GM12878 (cell line): ENCODE results near the gene S100A12. TPM values are rescaled to one million over a fixed set of nuclear protein-coding genes. Genes with fewer than 3 reads are reported as not detected.

ENCODE experiments used
- ATAC-seq: fragments of 200-7000 bp; cut with Tn5 transposase; 3 replicates; pipeline ENCODE4 v1.9.1; 2020; ENCODE audit warnings: mild to moderate bottlenecking, moderate library complexity
- BruUV-seq: library from RNA; stranded (reverse); fragments of 400-500 nt; replicated peaks from 2 replicates; lab custom pipeline; 2021; lab: Mats Ljungman, UMichigan
- CTCF ChIA-PET: fragments of 300-600 bp; sonication (Branson Sonifier 250); formaldehyde crosslinking; extraction: SDS; loops from one replicate; lab custom pipeline; 2021; ENCODE audit warnings: inconsistent platforms; lab: Yijun Ruan, JAX
- POLR2A ChIA-PET: fragments of 350-600 bp; formaldehyde crosslinking; extraction: SDS; loops from one replicate; lab custom pipeline; 2021; ENCODE audit warnings: inconsistent platforms; lab: Charles Lee
- RAD21 ChIA-PET: fragments of 300-600 bp; sonication (Branson Sonifier 250); formaldehyde crosslinking; loops from one replicate; lab custom pipeline; 2023; ENCODE audit warnings: antibody characterized with exemption; ENCODE audit not compliant: unreplicated experiment; lab: Charles Lee
- SMC1A ChIA-PET: fragments of 300-600 bp; sonication (Branson Sonifier 250); formaldehyde crosslinking; loops from one replicate; lab custom pipeline; 2023; ENCODE audit not compliant: unreplicated experiment, uncharacterized antibody; lab: Charles Lee
- DNase-seq: peaks from one replicate; pipeline ENCODE4 v3.0.0-alpha.2; 2011; ENCODE audit warnings: low read depth, low spot score
- FAIRE-seq: peaks from 3 replicates; lab custom pipeline; 2011; peaks lifted over from hg19 to GRCh38; lab: Jason Lieb, UNC
- H2AFZ ChIP-seq: 2 replicates; pipeline ENCODE4 v1.6.0; 2011; ENCODE audit warnings: low read depth, low read length, control low read depth; ENCODE audit not compliant: control insufficient read depth
- H3K27ac ChIP-seq: 2 replicates; pipeline ENCODE4 v1.5.1; 2011; ENCODE audit warnings: control low read depth; ENCODE audit not compliant: control insufficient read depth, insufficient read depth
- H3K27me3 ChIP-seq, 2 experiments: replicated peaks in 1 of 2; 2 replicates each; pipeline versions ENCODE4 v1.6.0 to v1.6.1; 2011; ENCODE audit warnings: low read length in 1 of 2; ENCODE audit not compliant: control insufficient read depth in 2 of 2, insufficient read depth in 2 of 2
- H3K36me3 ChIP-seq, 2 experiments: 2 replicates each; pipeline ENCODE4 v1.5.1; 2011; ENCODE audit warnings: low read length in 1 of 2; ENCODE audit not compliant: control insufficient read depth in 2 of 2, insufficient read depth in 2 of 2
- H3K4me1 ChIP-seq: 2 replicates; pipeline ENCODE4 v1.6.1; 2011; ENCODE audit warnings: mild to moderate bottlenecking, low read length, moderate library complexity, mixed read lengths; ENCODE audit not compliant: control insufficient read depth, insufficient read depth
- H3K4me2 ChIP-seq: 2 replicates; pipeline ENCODE4 v1.6.0; 2011; ENCODE audit warnings: control low read depth; ENCODE audit not compliant: control insufficient read depth, insufficient read depth
- H3K4me3 ChIP-seq: fragments of 200-600 bp; sonication (generic); 2 replicates; pipeline ENCODE4 v1.5.1; 2016
- H3K79me2 ChIP-seq: 2 replicates; pipeline ENCODE4 v1.6.0; 2011; ENCODE audit warnings: low read length; ENCODE audit not compliant: control insufficient read depth, insufficient read depth
- H3K9ac ChIP-seq: 2 replicates; pipeline ENCODE4 v1.8.0; 2011; ENCODE audit warnings: low read length, control low read depth, mixed read lengths; ENCODE audit not compliant: control insufficient read depth, insufficient read depth
- H3K9me3 ChIP-seq: replicated peaks from 3 replicates; pipeline ENCODE4 v1.5.1; 2011; ENCODE audit warnings: mild to moderate bottlenecking, low read length; ENCODE audit not compliant: control insufficient read depth, insufficient read depth
- H4K20me1 ChIP-seq: 2 replicates; pipeline ENCODE4 v1.6.0; 2011; ENCODE audit not compliant: control insufficient read depth, insufficient read depth
- CREB1 ChIP-seq: IDR thresholded peaks from 2 replicates; pipeline ENCODE4 v1.6.1; 2012; ENCODE audit warnings: low read depth, mild to moderate bottlenecking, inconsistent platforms
- ELK1 ChIP-seq: IDR thresholded peaks from 2 replicates; pipeline ENCODE4 v1.6.1; 2012; ENCODE audit warnings: low read depth, low read length, improper control_type of control experiment
- GABPA ChIP-seq: IDR thresholded peaks from 2 replicates; pipeline ENCODE4 v1.6.1; 2014; ENCODE audit warnings: antibody characterized with exemption, low read depth, mild to moderate bottlenecking, inconsistent platforms
- HDAC6 ChIP-seq: fragments of 200-600 bp; sonication (generic); IDR thresholded peaks from one replicate; pipeline ENCODE4 v1.8.0; 2017; ENCODE audit warnings: antibody characterized with exemption; ENCODE audit not compliant: unreplicated experiment
- IKZF2 ChIP-seq, 2 experiments: fragments of 450-650 bp; IDR thresholded peaks; 2 replicates each; pipeline ENCODE4 v1.6.1; 2017; ENCODE audit warnings: mild to moderate bottlenecking in 2 of 2, moderate library complexity in 2 of 2
- KLF5 ChIP-seq: fragments of 450-650 bp; IDR thresholded peaks from 2 replicates; pipeline ENCODE4 v1.6.1; 2014; ENCODE audit warnings: mild to moderate bottlenecking; ENCODE audit not compliant: partially characterized antibody
- NFIC ChIP-seq: IDR thresholded peaks from 2 replicates; pipeline ENCODE4 v1.6.1; 2012; ENCODE audit warnings: low read depth, mild to moderate bottlenecking, inconsistent platforms, low read length, moderate library complexity
- RBBP5 ChIP-seq: fragments of 200-600 bp; sonication (generic); conservative IDR thresholded peaks from 2 replicates; pipeline ENCODE4 v1.6.1; 2016
- SIN3A ChIP-seq: IDR thresholded peaks from 2 replicates; pipeline ENCODE4 v1.6.1; 2012; ENCODE audit warnings: low read depth, low read length, improper control_type of control experiment
- SPI1 ChIP-seq: IDR thresholded peaks from 2 replicates; pipeline ENCODE4 v1.6.1; 2011; ENCODE audit warnings: low read depth, mild to moderate bottlenecking, low read length, moderate library complexity, borderline replicate concordance; ENCODE audit not compliant: insufficient read depth
- SREBF2 ChIP-seq: IDR thresholded peaks from 2 replicates; pipeline ENCODE4 v1.6.1; 2012; ENCODE audit warnings: mild to moderate bottlenecking, low read length
- SRF ChIP-seq, 2 experiments: IDR thresholded peaks; 2 replicates each; pipeline ENCODE4 v1.6.1; 2011; ENCODE audit warnings: low read depth in 2 of 2, low read length in 2 of 2, mild to moderate bottlenecking in 1 of 2, moderate library complexity in 1 of 2
- ZNF24 ChIP-seq: fragments of 450-650 bp; IDR thresholded peaks from 2 replicates; pipeline ENCODE4 v1.6.1; 2017; ENCODE audit warnings: antibody characterized with exemption, mild to moderate bottlenecking
- WGBS: methylation state at CpG from one replicate; pipeline ENCODE4 v1.1.6; 2016; ENCODE audit warnings: low lambda C conversion rate; ENCODE audit not compliant: insufficient replicate concordance, insufficient coverage; ENCODE audit errors: missing lambda C conversion rate; 5-methylcytosine and 5-hydroxymethylcytosine counted together
- in situ Hi-C: fragments of 300-500 bp; cut with MboI; formaldehyde crosslinking; loops from 9 replicates; pipeline ENCODE4 v1.14.3; 2018; ENCODE audit warnings: mixed read lengths
- intact Hi-C: fragments of 100-400 bp; cut with micrococcal nuclease; formaldehyde crosslinking; loops from one replicate; pipeline ENCODE4 v1.14.2; 2022; ENCODE audit not compliant: unreplicated experiment
- polyA plus RNA-seq, 11 experiments: library from polyadenylated mRNA; depleted of rRNA in 4 of 11; unstranded in 6 of 11; stranded (reverse) in 5 of 11; fragments of >200 nt; fragmentation: Nextera tagmentation in 4 of 11; fragmentation: Illumina TruSeq in 1 of 11; extraction: Ambion mirVana in 4 of 11; extraction: Trizol in 1 of 11; gene quantifications; 1 replicate in 1 of 11; 2 replicates in 10 of 11; pipeline versions ENCODE4 v1.2.1 to v1.2.3, GENCODE V29; 2011 to 2016; ENCODE audit warnings: inconsistent platforms in 2 of 11, missing spikeins in 2 of 11, low read depth in 1 of 11
- total RNA-seq, 4 experiments: library from RNA; depleted of rRNA in 3 of 4; stranded (reverse); fragments of >200 nt in 3 of 4; fragmentation: Illumina TruSeq in 1 of 4; extraction: Trizol in 1 of 4; gene quantifications; 2 replicates each; pipeline versions ENCODE4 v1.2.1 to v1.2.3, GENCODE V29; 2013 to 2021
- TF ChIP-seq, protein P1 (sequence below): IDR thresholded peaks from 2 replicates; pipeline ENCODE4 v1.6.1; 2011; ENCODE audit warnings: borderline replicate concordance, low read depth, mild to moderate bottlenecking, moderate library complexity, low read length; ENCODE audit not compliant: insufficient read depth, poor library complexity, severe bottlenecking
- TF ChIP-seq, protein P2 (sequence below): fragments of 450-650 bp; IDR thresholded peaks from 2 replicates; pipeline ENCODE4 v1.6.1; 2017; ENCODE audit warnings: mild to moderate bottlenecking
- TF ChIP-seq, protein P3 (sequence below), 3 experiments: IDR thresholded peaks in 2 of 3; conservative IDR thresholded peaks in 1 of 3; 2 replicates each; pipeline ENCODE4 v1.5.1; 2011; ENCODE audit warnings: low read depth in 3 of 3, low read length in 3 of 3, mild to moderate bottlenecking in 3 of 3, control low read depth in 2 of 3, moderate library complexity in 2 of 3, inconsistent platforms in 1 of 3, mixed read lengths in 1 of 3; ENCODE audit not compliant: control insufficient read depth in 2 of 3, insufficient read depth in 1 of 3; ENCODE audit errors: extremely low read depth in 1 of 3

S100A12 gene
- total and polyA plus RNA-seq, 10 of the 15 experiments (the other 5 are each of a cell fraction or from before 2014, with no cell fraction given): not detected

DNA sequence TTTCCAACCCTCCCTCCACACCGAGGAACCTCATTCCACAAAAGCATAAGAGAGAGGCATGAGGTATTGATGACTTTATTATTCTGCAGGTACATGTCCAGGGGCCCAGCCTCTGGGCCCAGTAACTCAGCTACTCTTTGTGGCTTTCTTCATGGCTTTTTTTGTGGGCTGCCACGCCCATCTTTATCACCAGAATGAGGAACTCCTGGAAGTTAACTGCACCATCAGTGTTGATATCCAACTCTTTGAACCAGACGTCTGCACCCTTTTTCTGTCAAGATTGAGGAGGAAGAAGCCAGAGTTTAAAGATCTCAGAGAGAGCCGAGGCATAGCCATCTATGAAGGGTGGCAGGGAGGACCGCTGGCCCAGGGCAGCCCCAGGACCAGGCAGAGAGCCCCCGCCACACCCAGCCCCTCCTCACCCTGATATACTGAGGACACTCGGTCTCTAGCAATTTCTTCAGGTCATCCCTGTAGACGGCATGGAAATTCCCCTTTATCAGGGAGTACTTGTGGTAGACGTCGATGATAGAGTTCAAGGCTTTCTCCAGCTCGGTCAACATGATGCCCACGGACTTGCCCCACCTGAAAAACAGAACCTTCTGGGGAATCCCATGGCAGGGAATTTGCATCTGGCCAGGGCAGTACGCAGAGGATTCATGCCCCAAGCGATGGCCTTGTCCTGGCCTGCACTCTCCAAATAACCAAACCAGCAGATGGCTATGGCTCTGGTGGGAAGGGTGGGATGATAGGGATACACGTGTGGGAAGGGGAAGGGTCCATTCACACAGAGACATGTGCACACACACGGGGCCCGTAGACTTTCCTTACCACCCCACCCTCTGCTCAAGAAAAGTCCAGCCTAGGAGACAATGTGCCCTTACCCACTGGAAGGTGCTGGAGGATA, 14.8 kb upstream of the S100A12 start:
- SMC1A ChIA-PET: no interaction called here
- Histone ChIP-seq H3K36me3 (no peaks in the 10 kb centered on the region), H3K4me3 (no peak overlapping the region), H3K79me2 (no peaks in the 10 kb centered on the region), H3K9ac (no peak overlapping the region), H3K4me1 (no peaks in the 10 kb centered on the region), H3K27me3 (peaks cover 1 to 2% of the 10 kb centered on the region in 2 experiments; a peak in 1 of 4 replicates), H4K20me1 (no peaks in the 10 kb centered on the region), H3K9me3 (no peaks in the 10 kb centered on the region), H3K27ac (no peak overlapping the region), H2AFZ (no peak overlapping the region), H3K4me2 (no peak overlapping the region)
- in situ Hi-C loops: no loop called here
- RAD21 ChIA-PET: no interaction called here
- intact Hi-C loops: no loop called here
- TF ChIP-seq ELK1 (no peak), CREB1 (no peak), SREBF2 (no peak), SPI1 (no peak), ZNF24 (no peak), SRF (IDR thresholded peaks at IDR 0.05; ENCODE audit: low read depth in 2 of 2, low read length in 2 of 2) (no peak), SIN3A (no peak), HDAC6 (no peak), NFIC (no peak), IKZF2 (IDR thresholded peaks at IDR 0.05) (no peak), RBBP5 (no peak), GABPA (no peak), KLF5 (no peak)
- TF ChIP-seq, protein P1, sequence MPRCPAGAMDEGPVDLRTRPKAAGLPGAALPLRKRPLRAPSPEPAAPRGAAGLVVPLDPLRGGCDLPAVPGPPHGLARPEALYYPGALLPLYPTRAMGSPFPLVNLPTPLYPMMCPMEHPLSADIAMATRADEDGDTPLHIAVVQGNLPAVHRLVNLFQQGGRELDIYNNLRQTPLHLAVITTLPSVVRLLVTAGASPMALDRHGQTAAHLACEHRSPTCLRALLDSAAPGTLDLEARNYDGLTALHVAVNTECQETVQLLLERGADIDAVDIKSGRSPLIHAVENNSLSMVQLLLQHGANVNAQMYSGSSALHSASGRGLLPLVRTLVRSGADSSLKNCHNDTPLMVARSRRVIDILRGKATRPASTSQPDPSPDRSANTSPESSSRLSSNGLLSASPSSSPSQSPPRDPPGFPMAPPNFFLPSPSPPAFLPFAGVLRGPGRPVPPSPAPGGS: no peak
- TF ChIP-seq, protein P2, sequence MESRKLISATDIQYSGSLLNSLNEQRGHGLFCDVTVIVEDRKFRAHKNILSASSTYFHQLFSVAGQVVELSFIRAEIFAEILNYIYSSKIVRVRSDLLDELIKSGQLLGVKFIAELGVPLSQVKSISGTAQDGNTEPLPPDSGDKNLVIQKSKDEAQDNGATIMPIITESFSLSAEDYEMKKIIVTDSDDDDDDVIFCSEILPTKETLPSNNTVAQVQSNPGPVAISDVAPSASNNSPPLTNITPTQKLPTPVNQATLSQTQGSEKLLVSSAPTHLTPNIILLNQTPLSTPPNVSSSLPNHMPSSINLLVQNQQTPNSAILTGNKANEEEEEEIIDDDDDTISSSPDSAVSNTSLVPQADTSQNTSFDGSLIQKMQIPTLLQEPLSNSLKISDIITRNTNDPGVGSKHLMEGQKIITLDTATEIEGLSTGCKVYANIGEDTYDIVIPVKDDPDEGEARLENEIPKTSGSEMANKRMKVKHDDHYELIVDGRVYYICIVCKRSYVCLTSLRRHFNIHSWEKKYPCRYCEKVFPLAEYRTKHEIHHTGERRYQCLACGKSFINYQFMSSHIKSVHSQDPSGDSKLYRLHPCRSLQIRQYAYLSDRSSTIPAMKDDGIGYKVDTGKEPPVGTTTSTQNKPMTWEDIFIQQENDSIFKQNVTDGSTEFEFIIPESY: no peak
- TF ChIP-seq, protein P3, sequence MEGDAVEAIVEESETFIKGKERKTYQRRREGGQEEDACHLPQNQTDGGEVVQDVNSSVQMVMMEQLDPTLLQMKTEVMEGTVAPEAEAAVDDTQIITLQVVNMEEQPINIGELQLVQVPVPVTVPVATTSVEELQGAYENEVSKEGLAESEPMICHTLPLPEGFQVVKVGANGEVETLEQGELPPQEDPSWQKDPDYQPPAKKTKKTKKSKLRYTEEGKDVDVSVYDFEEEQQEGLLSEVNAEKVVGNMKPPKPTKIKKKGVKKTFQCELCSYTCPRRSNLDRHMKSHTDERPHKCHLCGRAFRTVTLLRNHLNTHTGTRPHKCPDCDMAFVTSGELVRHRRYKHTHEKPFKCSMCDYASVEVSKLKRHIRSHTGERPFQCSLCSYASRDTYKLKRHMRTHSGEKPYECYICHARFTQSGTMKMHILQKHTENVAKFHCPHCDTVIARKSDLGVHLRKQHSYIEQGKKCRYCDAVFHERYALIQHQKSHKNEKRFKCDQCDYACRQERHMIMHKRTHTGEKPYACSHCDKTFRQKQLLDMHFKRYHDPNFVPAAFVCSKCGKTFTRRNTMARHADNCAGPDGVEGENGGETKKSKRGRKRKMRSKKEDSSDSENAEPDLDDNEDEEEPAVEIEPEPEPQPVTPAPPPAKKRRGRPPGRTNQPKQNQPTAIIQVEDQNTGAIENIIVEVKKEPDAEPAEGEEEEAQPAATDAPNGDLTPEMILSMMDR (IDR thresholded peaks at IDR 0.05 in 2 of 3, conservative IDR thresholded peaks at IDR 0.05 in 1 of 3; ENCODE audit: control insufficient read depth in 2 of 3, extremely low read depth in 1 of 3, insufficient read depth in 1 of 3, low read depth in 3 of 3, low read length in 3 of 3): no peak
- ATAC-seq: no peak
- POLR2A ChIA-PET: no interaction called here
- CTCF ChIA-PET: interaction anchor here (0.6 kb wide), 1 partner anchor 105 kb away, joined by 3 read pairs; no protein-coding TSS in a partner anchor
- BruUV-seq: no TSS peak
- WGBS: 7% methylated on average over 17 of the region's 17 CpGs
- no peak for DNase-seq
- no peak for FAIRE-seq
